ENCODE data around the gene PSMG4.

PSMG4 gene

GRCh38 chr6:3277851-3278416, 19.2 kb downstream of the PSMG4 start:
- DNase-seq: no peak

- DNase-seq: no peak
Measured at GRCh38 chr6:3278691-3279090, 19.9 kb downstream of the PSMG4 start.

GRCh38 chr6:3280091-3280490, 21.3 kb downstream of the PSMG4 start:
- DNase-seq: no peak

GRCh38 chr6:3280866-3281465, 22.2 kb downstream of the PSMG4 start:
- DNase-seq: no peak

GRCh38 chr6:3281631-3282475, 23.1 kb downstream of the PSMG4 start:
- DNase-seq: no peak

- no peak for DNase-seq
Measured at GRCh38 chr6:3282476-3283236, 23.9 kb downstream of the PSMG4 start.

GRCh38 chr6:3283241-3283640, 24.5 kb downstream of the PSMG4 start:
- no peak for DNase-seq

- DNase-seq: no peak
Measured at GRCh38 chr6:3283641-3284435, 25.1 kb downstream of the PSMG4 start.

GRCh38 chr6:3284436-3284876, 25.7 kb downstream of the PSMG4 start:
- DNase-seq: no peak

GRCh38 chr6:3285049-3285639, 26.4 kb downstream of the PSMG4 start:
- no peak for DNase-seq

- DNase-seq: no peak
Measured at GRCh38 chr6:3285732-3286131, 27.0 kb downstream of the PSMG4 start.

GRCh38 chr6:3286641-3287171, 28.0 kb downstream of the PSMG4 start:
- no peak for DNase-seq

- DNase-seq: no peak
Measured at GRCh38 chr6:3287308-3287707, 28.6 kb downstream of the PSMG4 start.

GRCh38 chr6:3287976-3288707, 29.4 kb downstream of the PSMG4 start:
- no peak for DNase-seq

GRCh38 chr6:3288711-3289663, 30.2 kb downstream of the PSMG4 start:
- DNase-seq: no peak

GRCh38 chr6:3289664-3290055, 30.9 kb downstream of the PSMG4 start:
- no peak for DNase-seq

GRCh38 chr6:3290149-3290930, 31.6 kb downstream of the PSMG4 start:
- DNase-seq: no peak

- DNase-seq: no peak
Measured at GRCh38 chr6:3290931-3291211, 32.1 kb downstream of the PSMG4 start.

GRCh38 chr6:3291346-3291745, 32.6 kb downstream of the PSMG4 start:
- no peak for DNase-seq

All from CD4-positive, alpha-beta T cell treated with Interleukin-21 for 1 hour (primary cell).